Prostate gland (tissue), 2 donors: ENCODE data around the gene RMDN2. TPM values are rescaled to one million over a fixed set of nuclear protein-coding genes. Genes with fewer than 3 reads are reported as not detected.
"Not testable (repeated sequence)": the region's sequence is repeated elsewhere in the genome, so short reads cannot be mapped to it uniquely, and the experiment has no call there.

Experiments used
- DNase-seq: peaks from one replicate; pipeline ENCODE4 v3.0.0-alpha.2; 2019; ENCODE audit warnings: low spot score
- H3K27ac ChIP-seq, 2 donors: fragments of 200-600 bp; sonication (generic); 2 replicates each; pipeline ENCODE4 v1.5.1; 2017 to 2019
- H3K27me3 ChIP-seq: fragments of 200-600 bp; sonication (generic); replicated peaks from 2 replicates; pipeline ENCODE4 v1.5.1; 2019; ENCODE audit not compliant: insufficient read depth
- H3K36me3 ChIP-seq, 2 donors: fragments of 200-600 bp; sonication (generic); 1 replicate in 1 of 2; 2 replicates in 1 of 2; pipeline versions ENCODE4 v1.5.1 to v1.8.1; 2017 to 2019
- H3K4me1 ChIP-seq: fragments of 200-600 bp; sonication (generic); replicated peaks from 2 replicates; pipeline ENCODE4 v1.5.1; 2019
- H3K4me3 ChIP-seq, 2 donors: fragments of 200-600 bp; sonication (generic); 2 replicates each; pipeline ENCODE4 v1.5.1; 2017 to 2019
- H3K9me3 ChIP-seq: fragments of 200-600 bp; sonication (generic); 2 replicates; pipeline ENCODE4 v1.5.1; 2017
- POLR2A ChIP-seq: fragments of 450-650 bp; IDR thresholded peaks from one replicate; pipeline ENCODE4 v1.6.1; 2016; ENCODE audit warnings: antibody characterized with exemption, mild to moderate bottlenecking
- POLR2AphosphoS5 ChIP-seq: sonication (generic); formaldehyde crosslinking; IDR thresholded peaks from one replicate; pipeline ENCODE4 v1.6.1; 2017; ENCODE audit warnings: antibody characterized with exemption
- WGBS: methylation state at CpG from one replicate; pipeline ENCODE4 v1.1.5; 2018; 5-methylcytosine and 5-hydroxymethylcytosine counted together
- intact Hi-C: fragments of 100-400 bp; cut with DNase I; formaldehyde crosslinking; loops from one replicate; pipeline ENCODE4 v1.14.2; 2022
- total RNA-seq, 2 donors: library from RNA; depleted of rRNA; stranded (reverse); fragments of >200 nt; gene quantifications; one replicate each; pipeline ENCODE4 v1.1.0, GENCODE V29; 2016
- TF ChIP-seq, protein P1 (sequence below), 4 experiments: fragments of 200-600 bp in 2 of 4; fragments of 450-650 bp in 2 of 4; sonication (generic) in 2 of 4; IDR thresholded peaks; 1 replicate in 3 of 4; 2 replicates in 1 of 4; pipeline ENCODE4 v1.5.1; 2016 to 2019; ENCODE audit warnings: antibody characterized with exemption in 4 of 4, mild to moderate bottlenecking in 2 of 4, moderate library complexity in 2 of 4

The RMDN2 gene
- total RNA-seq, 2 donors from 2014 or later, result 9.0 to 9.2 TPM

DNA sequence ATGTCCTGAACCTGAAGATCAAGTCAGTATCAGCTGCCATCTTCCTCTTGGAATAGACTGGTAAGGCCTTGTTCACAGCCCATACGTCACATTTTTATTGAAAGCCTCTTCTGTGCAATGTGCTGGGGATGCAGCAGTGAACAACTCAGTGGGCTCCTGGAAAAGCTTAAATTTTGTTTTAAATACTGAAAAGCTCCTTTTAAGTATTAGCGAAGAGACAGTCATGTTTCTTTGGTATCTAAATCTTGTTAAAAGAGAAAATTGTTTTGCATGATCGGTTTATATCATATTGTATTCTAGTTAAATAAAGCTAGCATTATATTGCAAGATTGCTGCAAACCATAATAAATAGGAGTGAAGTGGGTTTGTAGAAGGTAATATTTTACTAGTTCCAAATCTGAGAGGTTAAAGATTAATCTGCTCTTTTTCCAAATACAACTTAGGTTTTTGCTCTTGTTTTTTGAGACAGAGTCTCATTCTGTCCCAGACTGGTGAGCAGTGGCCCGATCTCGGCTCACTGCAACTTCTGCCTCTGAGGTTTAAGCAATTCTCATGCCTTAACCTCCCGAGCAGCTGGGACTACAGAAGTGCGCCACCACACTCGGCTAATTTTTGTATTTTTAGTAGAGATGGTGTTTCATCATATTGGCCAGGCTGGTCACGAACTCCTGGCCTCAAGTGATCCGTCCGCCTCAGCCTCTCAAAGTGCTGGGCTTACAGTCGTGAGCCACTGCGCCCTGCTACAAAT lies 1.6 kb upstream of the RMDN2 start:
- Histone ChIP-seq H3K27me3 (no peaks in the 10 kb centered on the region), H3K9me3 (no peaks in the 10 kb centered on the region), H3K4me3 (no peak overlapping the region), H3K4me1 (no peaks in the 10 kb centered on the region), H3K36me3 (no peaks in the 10 kb centered on the region), H3K27ac (no peak overlapping the region)
- no peak for DNase-seq
- intact Hi-C loops, result no loop called here
- 90% methylated on average over 13 of the region's 13 CpGs for WGBS
- TF ChIP-seq POLR2AphosphoS5 (no peak), POLR2A (no peak)
- TF ChIP-seq, protein P1, sequence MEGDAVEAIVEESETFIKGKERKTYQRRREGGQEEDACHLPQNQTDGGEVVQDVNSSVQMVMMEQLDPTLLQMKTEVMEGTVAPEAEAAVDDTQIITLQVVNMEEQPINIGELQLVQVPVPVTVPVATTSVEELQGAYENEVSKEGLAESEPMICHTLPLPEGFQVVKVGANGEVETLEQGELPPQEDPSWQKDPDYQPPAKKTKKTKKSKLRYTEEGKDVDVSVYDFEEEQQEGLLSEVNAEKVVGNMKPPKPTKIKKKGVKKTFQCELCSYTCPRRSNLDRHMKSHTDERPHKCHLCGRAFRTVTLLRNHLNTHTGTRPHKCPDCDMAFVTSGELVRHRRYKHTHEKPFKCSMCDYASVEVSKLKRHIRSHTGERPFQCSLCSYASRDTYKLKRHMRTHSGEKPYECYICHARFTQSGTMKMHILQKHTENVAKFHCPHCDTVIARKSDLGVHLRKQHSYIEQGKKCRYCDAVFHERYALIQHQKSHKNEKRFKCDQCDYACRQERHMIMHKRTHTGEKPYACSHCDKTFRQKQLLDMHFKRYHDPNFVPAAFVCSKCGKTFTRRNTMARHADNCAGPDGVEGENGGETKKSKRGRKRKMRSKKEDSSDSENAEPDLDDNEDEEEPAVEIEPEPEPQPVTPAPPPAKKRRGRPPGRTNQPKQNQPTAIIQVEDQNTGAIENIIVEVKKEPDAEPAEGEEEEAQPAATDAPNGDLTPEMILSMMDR (IDR thresholded peaks at IDR 0.05), result no peak

GRCh38 chr2:37926635-37927034 lies 1.5 kb downstream of the RMDN2 start:
- 97% methylated on average over 6 of the region's 6 CpGs for WGBS
- no peaks in the 10 kb centered on the region for H3K36me3 ChIP-seq
- H3K4me3 ChIP-seq, result no peak overlapping the region
- no peaks in the 10 kb centered on the region for H3K27me3 ChIP-seq
- H3K27ac ChIP-seq, result no peak overlapping the region
- TF ChIP-seq, protein P1 (IDR thresholded peaks at IDR 0.05), result no peak
- TF ChIP-seq POLR2AphosphoS5, result no peak
- TF ChIP-seq POLR2A, result no peak
- H3K9me3 ChIP-seq, result no peaks in the 10 kb centered on the region
- DNase-seq, result no peak
- intact Hi-C loops, result no loop called here
- no peaks in the 10 kb centered on the region for H3K4me1 ChIP-seq

- Histone ChIP-seq H3K36me3 (no peaks in the 10 kb centered on the region), H3K27me3 (no peaks in the 10 kb centered on the region), H3K9me3 (no peaks in the 10 kb centered on the region), H3K27ac (no peak overlapping the region), H3K4me3 (no peak overlapping the region), H3K4me1 (no peaks in the 10 kb centered on the region)
- intact Hi-C loops, result no loop called here
- TF ChIP-seq, protein P1 (IDR thresholded peaks at IDR 0.05), result no peak
- no peak for TF ChIP-seq POLR2AphosphoS5
- TF ChIP-seq POLR2A, result no peak
- WGBS, result 84% methylated on average over 2 of the region's 2 CpGs
- DNase-seq, result no peak
These were observed 3.3 kb downstream of the RMDN2 start for GRCh38 chr2:37928377-37928776.

- H3K27me3 ChIP-seq, intact Hi-C loops, DNase-seq, H3K9me3 ChIP-seq, H3K4me1 ChIP-seq, H3K27ac ChIP-seq, H3K4me3 ChIP-seq, H3K36me3 ChIP-seq: not testable (repeated sequence)
- 89% methylated on average over 5 of the region's 5 CpGs for WGBS
These were observed 5.3 kb downstream of the RMDN2 start for GRCh38 chr2:37930392-37930791.

- H3K36me3 ChIP-seq, H3K27me3 ChIP-seq, H3K9me3 ChIP-seq, intact Hi-C loops, H3K4me1 ChIP-seq, H3K27ac ChIP-seq, DNase-seq, H3K4me3 ChIP-seq: not testable (repeated sequence)
- 97% methylated on average over 11 of the region's 28 CpGs for WGBS
These were observed 7.8 kb downstream of the RMDN2 start for GRCh38 chr2:37932873-37933272.
